ENCODE results near the gene GATB.

Gene GATB

GRCh38 chr4:151729731-151730559 lies 30.9 kb downstream of the GATB start:
- DNase-seq (ENCODE audit: low spot score): no peak

- DNase-seq (ENCODE audit: low spot score): no peak
Observed at GRCh38 chr4:151728679-151729078, 32.1 kb downstream of the GATB start.

GRCh38 chr4:151728006-151728405 lies 32.8 kb downstream of the GATB start:
- DNase-seq (ENCODE audit: low spot score): no peak

GRCh38 chr4:151727365-151727764 lies 33.4 kb downstream of the GATB start:
- DNase-seq (ENCODE audit: low spot score): no peak

- no peak for DNase-seq (ENCODE audit: low spot score)
Observed at GRCh38 chr4:151725087-151725486, 35.7 kb downstream of the GATB start.

GRCh38 chr4:151721916-151722315 lies 38.9 kb downstream of the GATB start:
- no peak for DNase-seq (ENCODE audit: low spot score)

- no peak for DNase-seq (ENCODE audit: low spot score)
Observed at GRCh38 chr4:151721466-151721865, 39.3 kb downstream of the GATB start.

- DNase-seq (ENCODE audit: low spot score): no peak
Observed at GRCh38 chr4:151719956-151720334, 40.9 kb downstream of the GATB start.

- no peak for DNase-seq (ENCODE audit: low spot score)
Observed at GRCh38 chr4:151718984-151719955, 41.5 kb downstream of the GATB start.

- no peak for DNase-seq (ENCODE audit: low spot score)
Observed at GRCh38 chr4:151717909-151718628, 42.7 kb downstream of the GATB start.

GRCh38 chr4:151717314-151717713 lies 43.5 kb downstream of the GATB start:
- no peak for DNase-seq (ENCODE audit: low spot score)

- no peak for DNase-seq (ENCODE audit: low spot score)
Observed at GRCh38 chr4:151716324-151716723, 44.5 kb downstream of the GATB start.

- DNase-seq (ENCODE audit: low spot score): no peak
Observed at GRCh38 chr4:151715881-151716280, 44.9 kb downstream of the GATB start.

GRCh38 chr4:151712777-151713176 lies 48.0 kb downstream of the GATB start:
- no peak for DNase-seq (ENCODE audit: low spot score)

- no peak for DNase-seq (ENCODE audit: low spot score)
Observed at GRCh38 chr4:151711646-151712045, 49.2 kb downstream of the GATB start.

- no peak for DNase-seq (ENCODE audit: low spot score)
Observed at GRCh38 chr4:151709587-151709986, 51.2 kb downstream of the GATB start.

GRCh38 chr4:151709071-151709470 lies 51.7 kb downstream of the GATB start:
- no peak for DNase-seq (ENCODE audit: low spot score)

GRCh38 chr4:151708100-151708499 lies 52.7 kb downstream of the GATB start:
- no peak for DNase-seq (ENCODE audit: low spot score)

GRCh38 chr4:151703401-151703800 lies 57.4 kb downstream of the GATB start:
- no peak for DNase-seq (ENCODE audit: low spot score)

GRCh38 chr4:151702256-151702655 lies 58.6 kb downstream of the GATB start:
- no peak for DNase-seq (ENCODE audit: low spot score)

GRCh38 chr4:151700566-151701316 lies 60.1 kb downstream of the GATB start:
- no peak for DNase-seq (ENCODE audit: low spot score)

GRCh38 chr4:151698213-151698612 lies 62.6 kb downstream of the GATB start:
- no peak for DNase-seq (ENCODE audit: low spot score)

Measured in iPS-NIHi11 (cell line).